Stimulated activated CD4-positive, alpha-beta T cell treated with anti-CD3 and anti-CD28 coated beads, TNF-alpha, amount 100 ng/mL, for 1 hour (primary cell): ENCODE data around the gene DDX55.

Experiments
- DNase-seq, 3 donors: peaks; one replicate each; pipeline ENCODE4 v3.0.0-alpha.2; 2020; ENCODE audit warnings: low read depth in 3 of 3, low spot score in 1 of 3

Gene DDX55

DNA sequence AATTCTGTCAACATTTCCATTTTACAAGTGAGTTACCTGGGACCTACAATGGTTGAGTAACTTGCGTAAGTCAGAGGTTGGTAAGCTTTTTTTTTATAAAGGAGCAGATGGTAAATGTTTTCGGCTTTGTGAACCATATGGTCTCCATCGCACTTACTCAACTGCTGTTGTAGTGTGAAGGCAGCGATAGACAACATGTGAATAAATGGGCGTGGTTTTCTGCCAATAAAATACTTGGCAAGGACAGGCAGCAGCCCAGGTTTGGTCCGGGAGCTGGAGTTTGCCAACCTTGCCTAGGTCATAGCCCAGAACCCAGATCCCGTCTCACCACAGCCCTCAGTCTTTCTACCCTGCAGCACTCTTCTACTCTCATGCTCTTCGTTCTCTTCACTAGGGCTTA, 6.3 kb downstream of the DDX55 start:
- no peak for DNase-seq

DNA sequence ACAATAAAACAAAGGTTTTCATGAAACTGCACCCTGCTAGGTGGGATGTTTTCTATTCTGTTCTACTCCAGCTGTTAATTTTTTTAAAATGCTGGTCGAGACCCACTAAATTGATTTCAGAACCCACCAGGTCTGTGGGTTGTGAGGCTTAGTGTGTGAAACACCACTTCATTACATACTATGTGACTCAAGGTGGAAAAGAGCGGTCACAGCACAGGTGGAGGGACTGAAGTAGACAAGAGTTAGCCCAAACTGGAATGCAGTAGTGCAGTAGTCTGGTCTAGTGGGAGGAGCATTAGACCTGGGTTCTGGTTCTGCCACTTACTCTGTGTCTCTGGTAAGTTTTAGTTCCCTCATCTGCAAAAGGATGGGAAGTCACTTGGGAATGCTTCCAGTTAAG, 12.2 kb downstream of the DDX55 start:
- no peak for DNase-seq

DNA sequence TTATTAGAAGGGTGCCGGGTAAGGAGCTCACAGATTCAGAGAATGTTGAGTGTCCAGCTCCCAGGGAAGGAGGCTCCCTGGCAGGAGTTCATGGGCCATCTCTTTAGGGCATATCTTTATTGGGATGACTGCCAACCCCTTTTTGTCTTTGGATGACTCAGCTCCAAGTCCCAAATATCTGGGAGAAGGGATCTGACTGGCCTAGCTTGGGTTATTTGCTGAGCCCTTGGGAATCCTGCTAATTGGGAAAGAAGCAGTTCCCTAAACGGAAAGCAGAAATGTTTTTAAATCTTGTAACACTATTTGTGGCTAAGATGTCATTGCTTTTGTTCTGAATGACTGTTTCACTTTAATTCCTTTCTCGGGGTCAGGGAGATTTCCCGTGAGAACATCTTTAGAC, 12.6 kb downstream of the DDX55 start:
- no peak for DNase-seq

DNA sequence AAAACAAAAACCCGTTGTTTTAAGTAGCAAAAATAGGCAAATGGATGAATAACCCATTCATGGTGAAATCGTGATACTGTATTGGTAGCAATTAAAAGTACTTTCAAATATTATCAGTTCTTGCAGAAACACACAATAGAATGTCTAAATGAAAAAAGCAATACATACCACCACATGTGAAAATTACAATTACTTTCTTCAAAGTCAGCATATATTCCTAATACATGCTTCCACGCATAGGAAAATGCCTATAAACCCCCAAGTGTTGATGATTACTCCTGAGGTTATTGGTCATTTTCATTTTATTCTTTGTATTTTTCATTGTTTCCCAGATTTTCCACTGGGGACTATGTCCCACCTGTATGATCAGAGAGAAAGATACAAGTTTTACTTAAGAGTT, 15.2 kb downstream of the DDX55 start:
- no peak for DNase-seq

DNA sequence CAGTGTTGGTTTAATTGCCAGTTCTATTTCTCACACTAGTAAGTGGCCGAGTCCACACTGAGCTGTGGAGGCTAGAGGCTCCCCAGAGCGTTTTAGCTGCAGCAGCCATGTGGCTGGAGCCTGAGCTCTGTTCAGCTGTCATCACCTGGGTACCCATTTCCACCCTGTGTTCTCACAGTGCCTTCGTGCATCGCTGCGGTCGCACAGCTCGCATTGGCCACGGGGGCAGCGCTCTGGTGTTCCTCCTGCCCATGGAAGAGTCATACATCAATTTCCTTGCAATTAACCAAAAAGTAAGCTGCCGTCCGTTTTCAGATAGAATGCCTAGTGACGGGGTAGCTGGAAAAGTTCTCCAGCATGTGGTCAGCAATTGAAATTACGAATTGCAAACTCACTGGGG, 15.7 kb downstream of the DDX55 start:
- DNase-seq, result no peak

DNA sequence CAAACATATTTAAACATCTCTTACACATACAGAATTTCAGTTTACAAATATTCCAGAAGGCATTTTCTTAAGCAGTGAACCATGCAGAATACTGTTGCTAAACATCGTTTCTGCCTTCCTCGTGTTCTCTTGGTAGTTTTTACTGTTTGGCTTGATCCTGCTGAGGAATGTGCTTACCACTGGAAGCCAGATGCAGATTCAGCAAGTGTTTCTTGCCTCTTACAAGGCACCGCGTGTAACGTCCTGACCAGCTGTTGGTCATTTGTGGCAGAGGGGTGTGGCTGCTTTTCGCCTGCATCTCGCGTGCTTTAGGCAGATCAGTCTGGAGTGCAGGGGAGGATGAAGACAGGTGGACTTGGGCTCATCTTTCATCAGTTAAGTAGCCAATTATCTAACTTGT, 19.2 kb downstream of the DDX55 start:
- no peak for DNase-seq

DNA sequence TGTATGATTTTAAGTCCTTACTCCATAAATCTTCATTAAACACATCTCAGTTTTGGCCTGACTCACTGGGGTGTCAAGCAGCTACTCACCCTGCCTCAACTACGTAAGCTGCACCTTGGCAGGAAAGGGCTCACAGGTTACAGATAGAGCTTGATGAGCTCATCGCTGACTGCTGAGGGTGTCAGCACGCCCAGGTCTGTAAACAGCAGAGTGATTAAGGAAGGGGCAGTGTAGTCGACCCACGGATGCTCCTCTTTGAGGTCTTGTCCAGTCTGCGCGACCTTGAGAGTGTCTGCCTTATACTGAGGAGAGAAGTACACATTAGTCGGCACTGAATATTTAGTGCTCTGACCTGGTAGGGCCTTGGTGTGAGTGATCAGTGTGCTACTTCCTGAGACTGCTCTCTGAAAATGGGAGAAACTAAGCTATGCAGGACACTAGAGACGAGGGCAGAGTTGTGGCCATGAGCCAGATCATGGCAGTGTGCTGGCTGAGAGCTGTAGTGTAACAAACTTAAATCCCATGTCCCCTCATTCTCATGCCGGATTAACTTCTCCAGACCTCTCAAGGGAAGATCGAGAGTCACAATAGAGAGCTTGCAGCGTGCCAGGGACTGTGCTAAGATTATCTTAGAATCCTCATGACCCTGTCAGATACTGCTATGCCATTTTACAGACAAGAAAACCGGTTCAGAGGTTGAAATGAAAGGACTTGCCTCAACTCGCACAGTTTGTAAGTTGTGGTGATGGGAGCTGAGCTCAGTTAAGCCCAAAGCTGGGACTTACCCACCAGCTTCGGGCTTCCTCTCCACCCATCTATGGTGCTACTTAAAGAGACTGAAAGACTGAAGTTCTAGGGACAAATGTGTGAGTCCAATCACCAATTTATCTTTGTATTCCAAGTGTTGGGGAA, 20.0 kb downstream of the DDX55 start:
- no peak for DNase-seq

DNA sequence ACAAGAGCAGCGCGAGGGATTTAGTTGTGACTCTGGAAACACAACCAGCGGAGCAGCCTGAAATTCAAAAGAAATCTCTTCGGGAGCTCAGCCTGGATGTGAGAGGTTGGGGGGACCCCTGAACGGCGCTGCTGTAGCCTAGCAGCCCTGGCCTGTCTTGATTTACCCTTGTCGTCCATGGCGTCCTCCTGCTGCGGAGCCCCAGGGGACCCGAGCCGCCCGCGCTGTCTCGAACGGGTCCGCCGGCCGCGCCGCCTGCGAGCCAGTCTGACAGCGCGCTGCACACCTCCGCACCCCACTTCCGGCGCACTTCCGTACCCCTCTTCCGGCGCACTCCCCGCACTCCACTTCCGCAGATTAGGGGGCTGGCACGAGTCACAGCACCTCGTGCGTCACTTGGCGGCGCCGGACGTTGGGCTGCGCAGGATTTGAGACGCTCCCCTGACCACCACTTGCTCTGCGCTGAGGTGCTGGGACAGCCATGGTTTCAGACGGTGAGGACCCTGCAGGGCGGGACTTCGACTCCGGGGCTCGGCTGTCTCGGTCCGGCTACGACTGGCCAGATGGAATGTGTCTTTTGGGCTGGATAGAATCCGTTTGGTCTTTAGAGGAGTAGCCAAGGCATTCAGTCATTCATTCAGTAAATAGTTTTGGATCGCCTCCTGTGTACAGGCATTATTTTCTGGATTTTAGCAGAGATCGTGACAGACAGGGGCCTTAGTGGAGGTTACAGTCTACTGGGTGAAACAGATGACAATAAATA, 31.7 kb downstream of the DDX55 start, which contains the start of the genes EIF2B1 and GTF2H3:
TSS of gene EIF2B1 (minus strand) at position 308 of the 763 bp plus-strand sequence. CDS start at position 179, 129 bp downstream.
TSS of gene GTF2H3 (plus strand) at position 451 of the 763 bp plus-strand sequence. CDS start at position 482, 31 bp downstream.
- DNase-seq, result peak; percentile 81 to 91 (median 83)

DNA sequence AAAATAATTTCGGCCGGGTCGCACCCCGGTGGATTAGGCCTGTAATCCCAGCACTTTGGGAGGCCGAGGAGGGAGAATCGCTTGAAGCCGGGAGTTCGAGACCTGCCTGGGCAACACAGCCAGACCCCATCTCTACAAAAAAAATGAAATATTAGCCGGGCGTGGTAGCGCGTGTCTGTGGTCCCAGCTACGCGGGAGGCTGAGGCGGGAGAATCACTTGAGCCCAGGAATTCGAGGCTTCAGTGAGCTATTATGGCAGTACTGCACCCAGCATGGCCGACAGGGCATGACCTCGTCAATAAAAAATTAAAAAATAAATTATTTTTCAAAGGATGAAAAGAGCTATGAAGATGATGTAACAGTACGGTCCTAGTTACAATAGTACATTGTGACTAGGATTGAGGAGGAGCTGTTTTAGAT, 32.3 kb downstream of the DDX55 start:
- no peak for DNase-seq

DNA sequence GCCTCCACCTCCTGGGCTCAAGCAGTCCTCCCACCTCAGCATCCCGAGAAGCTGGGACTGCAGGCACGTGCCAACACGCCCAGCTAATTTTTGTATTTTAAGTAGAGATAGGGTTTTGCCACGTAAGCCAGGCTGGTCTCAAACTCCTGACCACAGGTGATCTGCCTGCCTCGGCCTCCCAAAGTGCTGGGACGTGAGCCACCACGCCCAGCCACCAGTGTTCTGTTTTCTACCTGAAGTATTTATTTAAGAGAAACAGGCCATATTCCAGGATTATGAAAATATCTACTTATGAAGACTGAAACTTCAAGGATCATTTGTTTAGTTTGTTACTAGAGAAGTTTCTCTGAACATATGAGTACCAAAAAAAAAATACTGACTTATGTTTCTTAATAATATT, 42.0 kb downstream of the DDX55 start:
- DNase-seq, result no peak

DNA sequence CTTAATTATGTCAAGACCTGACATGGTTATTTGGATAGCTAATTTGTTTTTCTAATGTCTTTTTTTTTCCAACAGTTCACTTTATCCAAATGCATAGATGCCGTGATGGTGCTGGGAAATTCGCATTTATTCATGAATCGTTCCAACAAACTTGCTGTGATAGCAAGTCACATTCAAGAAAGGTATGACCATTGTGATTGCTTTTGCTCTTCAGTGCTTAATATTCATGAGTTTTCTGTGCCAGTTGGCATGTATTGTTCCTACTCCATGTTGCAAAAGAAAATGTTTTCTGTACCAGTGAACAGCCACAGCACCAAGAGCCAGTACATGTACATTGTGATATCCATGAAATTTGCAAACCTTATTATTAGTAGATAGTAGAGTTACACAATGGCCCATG, 43.5 kb downstream of the DDX55 start:
- DNase-seq, result no peak

DNA sequence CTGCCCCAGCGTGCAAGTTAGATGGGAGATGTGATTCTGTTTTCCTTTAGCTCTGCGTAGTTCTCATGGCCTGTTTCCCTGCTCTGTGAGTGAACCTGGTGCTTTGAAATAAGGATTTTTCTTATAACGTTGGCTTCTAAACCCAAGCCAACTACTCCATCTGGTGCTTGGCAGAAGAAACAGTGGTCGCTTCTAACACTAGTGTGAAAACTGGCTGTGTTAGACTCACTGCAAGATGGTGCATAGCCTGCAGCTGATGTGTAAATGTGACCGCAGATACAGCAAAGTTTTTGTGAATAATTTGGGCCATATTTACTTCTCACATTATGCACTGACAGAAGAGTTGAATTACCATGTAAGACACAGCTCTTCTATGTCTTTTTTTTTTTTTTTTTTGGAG, 44.0 kb downstream of the DDX55 start:
- DNase-seq, result no peak

DNA sequence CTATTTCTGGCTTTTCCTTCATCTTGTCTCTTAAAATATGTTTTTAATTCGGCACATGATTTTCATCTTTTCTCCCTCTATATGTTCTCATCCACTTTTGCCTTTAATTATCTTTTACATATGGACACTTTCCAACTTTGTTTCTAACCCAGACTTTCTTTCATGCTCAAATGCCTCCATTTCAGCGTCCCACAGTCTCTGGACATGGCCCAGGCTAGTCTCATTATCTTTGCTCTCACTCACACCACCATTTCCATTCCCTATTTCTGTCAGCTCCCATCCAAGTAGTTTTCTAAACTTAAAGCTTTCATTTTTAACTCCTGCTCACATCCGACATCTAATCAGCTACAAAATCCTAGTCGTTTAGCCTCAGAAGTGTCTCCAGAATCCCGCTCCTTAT, 46.5 kb downstream of the DDX55 start:
- no peak for DNase-seq

DNA sequence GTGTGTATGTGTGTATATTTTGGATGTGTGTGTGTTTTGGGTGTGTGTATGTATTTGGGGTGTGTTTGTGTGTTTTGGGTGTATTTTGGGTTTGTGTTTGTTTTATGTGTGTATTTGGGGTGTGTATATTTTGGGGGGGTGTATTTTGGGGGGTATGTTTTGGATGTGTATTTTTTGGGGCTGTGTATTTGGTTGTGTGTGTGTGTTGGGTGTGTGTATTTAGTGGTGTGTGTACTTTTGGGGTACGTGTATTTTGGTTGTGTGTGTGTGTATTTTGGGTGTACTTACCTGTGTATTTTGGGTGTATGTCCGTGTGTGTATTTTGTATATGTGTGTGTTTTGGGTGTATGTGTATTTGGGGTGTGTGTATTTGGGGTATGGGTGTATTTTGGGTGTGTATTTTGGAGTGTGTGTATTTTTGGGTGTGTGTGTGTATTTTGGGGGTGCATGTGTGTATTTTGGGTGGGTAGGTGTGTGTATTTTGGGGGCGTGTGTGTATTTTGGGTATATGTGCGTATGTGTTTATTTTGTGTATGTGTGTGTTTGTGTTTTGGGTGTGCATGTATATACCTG, 52.3 kb downstream of the DDX55 start:
- no peak for DNase-seq

DNA sequence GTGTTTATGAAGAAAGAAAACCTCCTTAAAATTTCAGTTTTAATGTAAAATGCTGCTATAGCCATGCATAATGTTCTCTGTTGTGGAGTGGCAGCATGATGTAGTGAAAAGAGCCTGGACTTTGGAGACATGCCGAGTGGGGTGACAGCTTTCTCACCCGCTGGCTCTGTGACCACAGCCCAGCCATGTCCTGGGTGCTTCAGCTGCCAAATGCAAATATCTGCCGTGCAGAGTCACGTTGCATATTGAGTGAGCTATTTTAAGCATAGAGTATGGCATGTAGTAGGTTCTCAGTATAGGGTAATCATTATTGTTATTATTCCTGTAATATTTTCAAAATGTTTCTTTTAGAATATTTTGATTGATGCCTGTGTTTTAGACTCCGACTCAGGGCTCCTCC, 53.5 kb downstream of the DDX55 start:
- no peak for DNase-seq

DNA sequence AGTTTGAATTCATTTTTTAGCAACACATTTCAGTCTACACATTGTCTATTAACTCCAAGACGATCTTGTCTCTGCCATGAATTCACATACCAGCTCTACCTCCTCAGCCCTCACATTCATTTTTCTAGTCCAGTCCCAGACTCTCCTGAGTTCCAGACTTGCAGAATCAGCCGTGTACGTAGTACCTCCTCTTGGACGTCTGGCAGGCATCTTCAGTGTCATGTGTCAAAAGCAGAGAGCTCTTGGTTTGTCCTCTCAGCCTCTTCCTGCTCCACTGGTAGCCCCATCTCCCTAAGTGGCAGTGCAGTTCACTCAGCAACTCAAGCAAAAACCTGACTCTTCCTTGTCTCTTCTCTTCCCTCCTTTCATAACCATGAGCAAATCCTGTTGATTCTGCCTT, 54.5 kb downstream of the DDX55 start:
- DNase-seq, result no peak

DNA sequence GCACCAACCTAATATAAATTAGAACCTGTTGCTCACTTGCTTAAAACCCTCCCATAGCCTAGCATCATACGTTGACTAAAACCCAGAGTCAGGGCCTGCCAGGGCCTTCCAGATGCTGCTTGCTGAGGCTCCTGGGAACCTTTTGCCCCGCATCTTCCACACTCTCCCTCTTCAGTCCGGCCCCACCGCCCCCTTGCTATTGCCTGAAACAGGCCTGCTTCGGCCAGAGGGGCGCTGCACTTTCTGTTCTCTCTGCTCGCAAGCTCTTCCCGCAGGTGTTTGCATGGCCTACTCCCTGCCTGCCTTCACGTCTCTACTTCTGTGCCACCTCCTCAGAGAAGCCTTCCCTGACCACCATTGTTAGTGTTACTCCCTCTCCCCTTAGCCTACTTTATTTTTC, 55.3 kb downstream of the DDX55 start:
- DNase-seq, result no peak

DNA sequence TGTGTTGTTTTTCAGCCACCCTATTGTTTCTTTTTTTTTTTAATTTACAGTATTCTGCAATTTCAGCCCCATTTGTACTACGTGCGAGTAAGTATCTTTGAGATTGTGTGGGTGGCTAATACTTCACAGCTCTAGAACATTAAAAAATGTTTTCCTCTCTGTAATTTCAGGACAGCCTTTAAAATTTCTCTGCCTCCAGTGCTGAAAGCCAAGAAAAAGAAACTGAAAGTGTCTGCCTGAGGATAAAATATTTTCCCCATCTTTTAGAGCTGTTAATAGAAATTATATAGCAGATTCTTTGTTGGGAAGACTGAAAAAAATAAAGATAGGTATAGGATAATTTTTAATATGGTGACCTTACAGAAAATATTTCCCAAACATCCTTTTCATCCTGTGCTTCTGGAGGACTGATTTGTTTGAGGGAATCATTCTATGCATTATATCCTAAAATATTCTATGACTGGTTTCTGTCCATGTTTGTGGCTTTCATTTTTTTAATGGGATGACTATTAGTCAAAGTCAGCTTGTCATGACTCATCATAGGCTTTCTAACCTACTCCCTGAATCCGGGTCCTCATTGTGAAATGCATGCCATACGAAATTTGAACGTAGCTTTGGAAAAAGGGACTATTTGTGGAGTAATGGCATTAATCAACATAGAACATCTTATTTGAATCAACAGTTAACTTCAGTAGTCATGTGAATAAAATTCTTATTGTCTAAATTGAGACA, 58.3 kb downstream of the DDX55 start:
- DNase-seq, result no peak

DNA sequence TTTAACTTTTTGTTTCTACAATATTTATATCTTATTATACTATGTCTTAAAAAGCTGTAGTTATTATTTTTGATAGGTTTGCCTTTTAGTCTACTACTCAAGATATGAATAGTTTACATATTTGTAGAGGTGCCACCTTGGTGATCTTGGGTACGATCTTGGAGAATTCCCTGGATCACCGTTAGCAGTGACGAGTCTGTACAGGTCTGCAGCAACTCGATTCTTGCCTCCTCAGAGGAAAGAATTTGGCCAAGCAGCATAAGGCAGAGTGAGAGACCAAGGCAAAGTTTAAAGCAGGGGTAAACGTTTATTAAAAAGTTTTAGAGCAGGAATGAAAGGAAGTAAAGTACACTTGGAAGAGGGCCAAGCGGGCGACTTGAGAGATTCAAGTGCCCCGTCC, 65.9 kb downstream of the DDX55 start:
- DNase-seq, result no peak
